HG03457 (cell line): ENCODE results near the gene GRAMD1A.

Experiments
- ATAC-seq: cut with Tn5 transposase; IDR thresholded peaks from one replicate; pipeline ENCODE4 v1.9.1; 2021; ENCODE audit warnings: moderate number of reproducible peaks; ENCODE audit not compliant: unreplicated experiment

GRAMD1A gene

GRCh38 chr19:35051796-35052195, 51.7 kb downstream of the GRAMD1A start:
- ATAC-seq = no peak

- no peak for ATAC-seq
These were observed 52.6 kb downstream of the GRAMD1A start for GRCh38 chr19:35052599-35053190.

- ATAC-seq = no peak
These were observed 53.7 kb downstream of the GRAMD1A start for GRCh38 chr19:35053667-35054293.

- no peak for ATAC-seq
These were observed 54.5 kb downstream of the GRAMD1A start for GRCh38 chr19:35054626-35055025.

- no peak for ATAC-seq
These were observed 55.6 kb downstream of the GRAMD1A start for GRCh38 chr19:35055715-35056179.

- ATAC-seq = no peak
These were observed 56.5 kb downstream of the GRAMD1A start for GRCh38 chr19:35056513-35057063.

GRCh38 chr19:35058370-35058769, 58.2 kb downstream of the GRAMD1A start:
- no peak for ATAC-seq

GRCh38 chr19:35059006-35059798, 59.1 kb downstream of the GRAMD1A start:
- ATAC-seq = no peak

- ATAC-seq = no peak
These were observed 59.6 kb downstream of the GRAMD1A start for GRCh38 chr19:35059799-35060091.

- ATAC-seq = no peak
These were observed 60.2 kb downstream of the GRAMD1A start for GRCh38 chr19:35060160-35060855.

GRCh38 chr19:35061583-35062373, 61.7 kb downstream of the GRAMD1A start:
- no peak for ATAC-seq

- ATAC-seq = no peak
These were observed 62.8 kb downstream of the GRAMD1A start for GRCh38 chr19:35062942-35063341.

GRCh38 chr19:35063940-35064818, 64.1 kb downstream of the GRAMD1A start:
- no peak for ATAC-seq

GRCh38 chr19:35065574-35065973, 65.5 kb downstream of the GRAMD1A start:
- ATAC-seq = no peak

GRCh38 chr19:35066121-35066520, 66.0 kb downstream of the GRAMD1A start:
- ATAC-seq = no peak

GRCh38 chr19:35066691-35067563, 66.8 kb downstream of the GRAMD1A start:
- no peak for ATAC-seq

- ATAC-seq = no peak
These were observed 69.0 kb downstream of the GRAMD1A start for GRCh38 chr19:35068941-35069634.

- ATAC-seq = no peak
These were observed 69.6 kb downstream of the GRAMD1A start for GRCh38 chr19:35069696-35070095.
